GM19324 (cell line): ENCODE data around the gene FAM186B.
A peak's percentile ranks its signal among the peaks of the same experiment; 100 is the strongest.

ENCODE experiments used
- ATAC-seq: cut with Tn5 transposase; IDR thresholded peaks from one replicate; pipeline ENCODE4 v1.9.1; 2021; ENCODE audit warnings: mild to moderate bottlenecking, moderate library complexity; ENCODE audit not compliant: unreplicated experiment, low FRiP score

FAM186B gene

DNA sequence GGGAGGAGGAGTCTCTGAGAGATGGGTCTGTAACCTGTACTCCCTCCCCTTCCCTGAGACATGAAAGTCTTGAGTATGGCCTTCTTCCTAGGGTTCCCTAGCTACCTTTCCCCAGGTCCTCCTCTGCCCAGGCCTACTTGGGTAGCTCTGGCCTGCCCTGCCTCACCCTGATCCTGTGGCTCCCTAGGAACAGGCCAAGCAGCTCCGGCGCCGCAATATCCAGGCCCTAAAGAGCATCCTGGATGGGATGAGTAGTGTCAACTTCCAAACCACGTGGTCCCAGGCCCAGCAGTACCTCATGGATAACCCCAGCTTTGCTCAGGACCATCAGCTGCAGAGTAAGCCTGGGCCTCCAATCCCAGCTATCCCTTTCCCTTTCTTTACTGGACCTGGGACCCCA is 30.2 kb upstream of the FAM186B start:
- no peak for ATAC-seq

DNA sequence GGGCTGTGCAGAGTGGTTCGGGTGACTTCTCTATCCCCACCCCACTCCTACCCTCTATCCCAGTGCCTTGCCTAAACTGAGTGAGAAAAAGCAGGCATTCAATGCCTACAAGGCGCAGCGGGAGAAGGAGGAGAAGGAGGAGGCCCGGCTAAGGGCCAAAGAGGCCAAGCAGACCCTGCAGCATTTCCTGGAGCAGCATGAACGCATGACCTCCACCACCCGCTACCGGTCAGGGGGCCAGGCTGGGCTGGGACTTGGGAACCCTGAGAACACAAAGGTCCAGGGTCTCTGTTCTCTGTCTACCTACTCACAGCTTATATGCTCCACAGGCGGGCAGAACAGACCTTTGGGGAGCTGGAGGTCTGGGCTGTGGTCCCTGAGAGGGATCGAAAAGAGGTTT is 29.6 kb upstream of the FAM186B start:
- ATAC-seq = no peak

DNA sequence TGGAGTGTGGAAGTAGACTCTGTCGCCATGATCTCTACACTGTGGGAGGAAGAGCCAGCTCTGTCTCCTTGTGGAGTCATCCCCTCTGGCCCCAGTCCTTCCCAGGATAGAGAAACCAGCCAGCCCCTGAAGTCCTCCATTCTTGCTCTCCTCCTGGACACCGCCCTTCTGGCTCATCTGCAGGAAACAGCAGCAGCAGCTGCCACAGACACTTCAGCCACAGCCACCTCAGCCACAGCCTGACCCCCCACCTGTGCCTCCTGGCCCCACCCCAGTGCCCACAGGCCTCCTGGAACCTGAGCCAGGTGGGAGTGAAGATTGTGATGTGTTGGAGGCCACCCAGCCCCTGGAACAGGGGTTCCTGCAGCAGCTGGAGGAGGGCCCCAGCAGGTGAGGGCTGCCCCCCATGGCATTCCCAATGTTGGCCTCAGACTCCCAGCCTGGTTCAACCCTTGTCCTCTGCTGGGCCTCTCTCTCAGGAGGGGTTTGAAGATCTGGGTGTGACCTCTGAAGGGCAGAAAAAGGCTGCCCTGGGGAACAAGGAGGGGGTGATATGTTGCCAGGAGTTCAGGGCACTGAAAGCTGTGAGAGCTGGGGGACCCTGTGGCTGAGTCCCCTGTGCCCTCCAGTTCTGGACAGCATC is 28.4 kb upstream of the FAM186B start:
- no peak for ATAC-seq

DNA sequence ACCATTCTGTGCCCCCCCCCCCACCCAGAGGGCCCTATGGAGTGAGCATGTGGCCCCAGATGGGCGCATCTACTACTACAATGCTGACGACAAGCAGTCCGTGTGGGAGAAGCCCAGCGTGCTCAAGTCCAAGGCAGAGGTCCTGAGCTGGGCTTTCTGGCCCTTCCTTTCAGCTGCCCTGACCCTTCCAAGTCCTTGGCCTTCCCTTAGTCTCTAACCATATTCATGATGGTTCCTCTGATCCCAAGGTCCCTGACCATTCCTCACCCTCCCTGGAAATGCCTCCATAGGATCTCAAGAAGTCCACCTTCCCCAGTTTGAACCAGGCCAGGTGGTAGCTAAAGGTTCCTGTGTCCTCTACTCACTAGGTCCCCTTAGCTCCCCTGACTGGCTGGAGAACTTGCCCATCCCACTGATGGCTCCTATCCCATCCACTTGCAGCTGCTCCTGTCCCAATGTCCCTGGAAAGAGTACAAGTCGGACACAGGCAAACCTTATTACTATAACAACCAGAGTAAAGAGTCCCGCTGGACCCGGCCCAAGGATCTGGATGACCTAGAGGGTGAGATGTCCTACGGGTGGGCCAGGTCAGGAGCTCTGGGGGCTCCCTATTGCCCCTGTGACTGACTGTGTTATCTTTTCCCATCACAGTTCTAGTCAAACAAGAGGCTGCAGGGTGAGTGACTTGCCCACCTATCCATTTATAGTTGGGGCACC is 27.7 kb upstream of the FAM186B start:
- no peak for ATAC-seq

DNA sequence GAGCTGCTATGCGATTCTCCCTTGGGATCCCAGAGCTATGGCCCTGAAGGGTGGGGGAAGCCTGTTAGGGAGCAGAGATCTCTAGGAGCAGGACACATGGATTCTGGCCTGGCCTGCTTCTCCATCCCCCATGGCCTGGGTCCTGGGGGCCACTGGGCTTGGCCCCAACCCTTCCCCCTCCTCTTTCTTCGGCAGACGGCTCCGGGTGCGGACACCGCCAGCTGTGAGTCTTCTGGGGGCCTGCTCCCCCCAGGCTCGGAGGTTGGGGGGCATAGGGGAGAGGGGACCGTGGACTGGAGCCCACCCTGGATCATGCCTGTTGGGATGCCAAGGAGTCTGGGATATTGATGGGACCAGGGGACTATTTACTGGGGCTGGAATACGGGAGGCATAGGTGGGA is 27.0 kb upstream of the FAM186B start:
- no peak for ATAC-seq

DNA sequence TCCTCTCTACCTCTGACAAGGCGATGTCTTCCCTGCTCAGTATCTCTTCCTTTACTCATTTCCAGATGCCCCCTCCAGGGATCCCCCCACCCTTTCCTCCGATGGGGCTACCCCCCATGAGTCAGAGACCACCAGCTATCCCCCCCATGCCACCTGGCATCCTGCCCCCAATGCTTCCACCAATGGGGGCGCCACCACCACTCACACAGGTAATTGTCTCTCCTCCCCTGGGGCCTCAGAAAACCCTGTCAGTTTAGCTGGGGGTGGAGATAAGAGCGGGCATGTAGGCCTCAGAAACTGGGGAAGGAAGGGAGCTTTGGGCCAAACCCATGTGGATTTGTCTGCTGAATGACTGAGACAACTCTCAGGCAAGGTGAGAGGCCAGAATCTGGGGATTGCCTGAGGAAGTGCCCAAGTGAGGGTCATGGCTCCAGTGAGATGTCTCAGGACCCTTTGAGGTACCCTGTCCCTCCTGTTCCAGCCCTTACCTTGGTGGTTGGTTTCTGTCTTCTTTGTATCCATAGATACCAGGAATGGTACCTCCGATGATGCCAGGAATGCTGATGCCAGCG is 26.0 kb upstream of the FAM186B start:
- ATAC-seq = no peak

DNA sequence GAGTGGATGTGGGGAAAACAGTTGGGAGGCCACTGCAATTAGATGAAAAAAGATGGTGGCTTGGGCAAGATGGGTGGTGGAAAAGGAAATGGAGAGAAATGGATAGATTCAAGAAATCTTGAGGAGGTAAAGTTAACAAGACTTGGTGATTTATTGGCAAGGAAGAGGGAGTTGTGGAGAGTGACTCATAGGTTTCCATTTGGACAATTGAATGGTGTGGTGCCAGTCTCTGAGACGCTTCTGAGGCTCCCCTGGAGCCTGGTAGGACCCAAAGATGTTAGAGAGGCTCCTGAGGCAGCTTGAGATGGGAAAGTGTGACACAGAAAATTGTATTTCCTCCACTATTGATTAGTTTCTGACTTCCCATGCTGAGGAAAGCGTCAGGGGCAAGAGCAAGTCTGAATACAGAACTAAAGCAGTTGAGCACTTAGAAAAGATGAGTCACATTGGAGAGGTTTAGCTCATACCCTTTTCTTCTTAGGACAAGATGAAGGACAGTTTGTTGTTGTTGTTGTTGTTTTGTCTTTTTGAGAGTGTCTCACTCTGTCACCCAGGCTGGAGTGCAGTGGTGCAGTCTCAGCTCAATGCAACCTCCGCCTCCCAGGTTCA is 22.4 kb upstream of the FAM186B start:
- ATAC-seq = no peak

DNA sequence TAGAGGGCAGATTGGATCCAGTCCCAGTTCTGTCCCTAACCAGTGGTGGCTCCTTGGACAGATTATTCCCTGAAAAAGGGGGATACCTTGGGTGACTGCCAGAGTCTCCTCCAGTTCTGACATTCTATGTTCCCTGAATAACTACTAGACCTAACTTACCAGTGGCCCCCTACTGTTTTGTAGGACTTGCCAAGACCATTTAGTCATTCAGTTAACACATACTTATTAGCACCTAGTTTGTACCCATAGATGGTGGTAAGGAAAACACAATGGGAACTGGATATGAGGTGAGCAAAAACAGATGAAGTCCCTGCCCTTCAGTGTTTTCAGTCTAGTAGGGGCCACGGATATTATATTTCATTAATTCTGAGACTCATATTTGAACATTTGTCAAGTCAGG is 21.4 kb upstream of the FAM186B start:
- ATAC-seq = no peak

DNA sequence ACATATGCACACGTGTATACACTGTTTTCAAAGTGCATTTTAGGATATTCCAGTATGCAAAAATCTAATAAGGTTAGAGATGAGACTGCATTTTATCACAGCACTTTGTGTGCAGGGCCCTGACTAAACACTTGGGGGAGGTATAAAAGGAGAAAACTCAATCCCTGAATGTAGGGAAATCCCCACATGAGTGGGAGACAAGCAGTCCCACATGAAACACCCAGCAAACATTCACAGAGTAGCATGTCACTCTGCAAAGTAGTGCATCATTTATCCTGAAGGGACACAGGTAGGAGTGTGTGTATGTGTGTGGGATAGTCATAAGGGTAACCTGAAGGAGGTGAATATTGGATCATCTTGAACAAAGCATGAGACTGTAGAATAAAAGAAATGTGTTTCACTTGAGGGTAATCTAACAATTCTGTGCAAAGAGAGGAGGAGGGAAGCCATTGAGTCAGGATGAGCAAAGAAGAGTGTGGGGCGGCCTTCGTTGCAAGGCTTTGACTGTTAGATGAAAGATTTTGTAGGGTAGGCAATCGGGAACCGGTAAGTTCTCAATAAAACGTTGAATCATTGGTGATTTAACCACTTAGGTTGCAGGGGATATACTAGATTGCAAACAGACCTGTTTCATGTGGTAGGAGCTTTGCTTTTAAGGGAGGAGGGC is 20.9 kb upstream of the FAM186B start:
- ATAC-seq = no peak

DNA sequence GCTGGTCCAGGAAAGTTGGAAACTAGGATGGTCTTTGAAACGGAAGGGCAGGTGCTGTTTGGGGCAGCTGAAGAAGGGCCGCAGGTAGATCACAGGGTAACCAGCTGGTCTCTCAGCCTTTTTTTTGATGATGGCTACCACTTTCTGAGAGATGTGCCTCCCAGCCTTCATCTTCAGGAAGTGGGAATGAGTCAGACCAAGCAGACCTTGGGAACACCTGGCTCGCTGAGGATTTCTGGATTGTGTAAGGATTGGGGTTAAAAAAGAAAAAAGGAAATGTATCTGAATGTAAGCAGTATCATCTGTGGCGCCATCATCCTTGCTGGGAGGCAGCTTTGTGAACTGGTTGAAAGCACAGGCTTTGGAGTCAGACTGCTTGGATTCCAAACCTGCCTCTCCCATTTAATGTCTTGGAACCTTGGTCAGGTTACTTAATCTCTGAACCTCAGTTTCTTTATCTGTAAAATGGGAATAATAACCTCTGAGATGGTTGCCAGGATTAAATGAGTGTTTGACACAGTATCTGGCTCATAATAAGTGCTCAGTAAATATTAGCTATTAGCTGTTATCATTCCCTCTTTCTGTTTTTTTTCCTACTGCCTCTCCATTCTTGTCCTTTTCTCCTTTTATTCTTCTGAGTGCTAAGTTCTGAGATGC is 19.6 kb upstream of the FAM186B start:
- ATAC-seq = no peak

DNA sequence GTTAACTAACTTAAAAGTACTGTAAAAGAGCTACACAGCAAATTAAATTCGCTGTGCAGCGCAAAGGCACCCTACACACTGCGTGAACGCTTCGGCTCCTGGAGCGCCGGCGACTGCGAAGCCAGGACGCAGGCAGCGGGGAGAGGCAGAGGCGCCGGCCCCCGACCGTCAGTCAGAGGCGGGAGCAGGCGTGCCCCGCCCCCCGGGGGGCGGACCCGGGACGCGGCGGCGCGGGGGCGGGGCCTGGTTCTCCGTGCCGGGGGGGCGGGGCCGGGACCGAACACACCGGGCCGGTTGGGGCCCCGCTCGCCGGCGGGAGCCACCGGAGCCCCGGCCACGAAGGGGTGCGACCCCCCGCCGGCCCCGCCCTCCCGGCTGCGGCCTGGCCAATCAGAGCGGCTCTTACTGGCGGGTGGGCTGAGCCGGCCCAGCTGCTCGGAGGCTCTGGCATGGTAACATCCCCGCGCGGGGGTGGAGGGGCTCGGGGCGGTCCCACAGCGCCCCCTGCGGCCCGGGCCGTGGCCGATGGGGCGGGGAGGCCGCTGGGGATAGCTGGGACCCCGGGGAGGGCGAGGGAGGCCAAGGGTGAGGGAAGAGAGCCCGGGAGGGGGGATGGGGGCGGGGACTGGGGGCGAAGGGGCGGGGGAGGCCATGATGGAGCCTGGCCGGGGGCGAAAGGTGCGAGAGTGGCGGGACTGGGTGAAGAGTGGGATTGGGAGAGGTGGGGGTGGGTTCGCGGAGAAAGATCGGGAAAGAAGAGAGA is 17.9 kb upstream of the FAM186B start, which contains the start of gene PRPF40B:
PRPF40B (plus strand) TSS at position 420 of the 763 bp plus-strand sequence; CDS start at position 450, 30 bp downstream.
- peak; percentile 78 for ATAC-seq

DNA sequence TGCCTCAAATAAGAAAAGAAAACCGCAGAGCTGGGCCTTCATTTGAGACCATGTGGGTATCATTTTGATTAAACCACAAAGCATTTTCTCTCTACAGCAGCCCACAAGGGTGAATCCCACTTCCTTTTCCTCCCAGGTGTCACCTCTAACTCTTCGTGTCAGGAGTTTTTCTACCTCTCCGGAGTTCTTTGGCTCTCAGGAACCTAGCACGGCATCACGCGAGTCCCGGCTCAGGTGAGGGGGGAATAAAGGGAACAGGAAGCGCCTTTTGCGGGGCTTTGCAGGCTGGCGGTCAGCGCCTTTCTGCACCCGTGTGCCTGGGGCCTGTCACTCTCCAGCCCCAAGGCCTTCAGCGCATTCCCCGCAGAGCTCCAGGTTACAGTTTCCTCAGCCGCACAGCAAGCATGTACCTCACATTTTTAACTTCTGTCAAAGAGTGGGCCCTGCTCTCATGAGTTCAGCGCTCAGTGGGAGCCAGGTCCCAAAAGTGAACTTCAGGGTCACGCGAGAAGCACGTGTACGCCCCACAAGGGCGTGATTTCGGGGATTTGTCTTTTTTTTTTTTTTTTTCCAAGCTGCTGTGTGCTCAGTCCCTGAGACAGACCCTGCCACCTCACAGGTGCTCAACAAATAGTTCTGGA is 17.2 kb upstream of the FAM186B start:
- peak; percentile 23 for ATAC-seq

DNA sequence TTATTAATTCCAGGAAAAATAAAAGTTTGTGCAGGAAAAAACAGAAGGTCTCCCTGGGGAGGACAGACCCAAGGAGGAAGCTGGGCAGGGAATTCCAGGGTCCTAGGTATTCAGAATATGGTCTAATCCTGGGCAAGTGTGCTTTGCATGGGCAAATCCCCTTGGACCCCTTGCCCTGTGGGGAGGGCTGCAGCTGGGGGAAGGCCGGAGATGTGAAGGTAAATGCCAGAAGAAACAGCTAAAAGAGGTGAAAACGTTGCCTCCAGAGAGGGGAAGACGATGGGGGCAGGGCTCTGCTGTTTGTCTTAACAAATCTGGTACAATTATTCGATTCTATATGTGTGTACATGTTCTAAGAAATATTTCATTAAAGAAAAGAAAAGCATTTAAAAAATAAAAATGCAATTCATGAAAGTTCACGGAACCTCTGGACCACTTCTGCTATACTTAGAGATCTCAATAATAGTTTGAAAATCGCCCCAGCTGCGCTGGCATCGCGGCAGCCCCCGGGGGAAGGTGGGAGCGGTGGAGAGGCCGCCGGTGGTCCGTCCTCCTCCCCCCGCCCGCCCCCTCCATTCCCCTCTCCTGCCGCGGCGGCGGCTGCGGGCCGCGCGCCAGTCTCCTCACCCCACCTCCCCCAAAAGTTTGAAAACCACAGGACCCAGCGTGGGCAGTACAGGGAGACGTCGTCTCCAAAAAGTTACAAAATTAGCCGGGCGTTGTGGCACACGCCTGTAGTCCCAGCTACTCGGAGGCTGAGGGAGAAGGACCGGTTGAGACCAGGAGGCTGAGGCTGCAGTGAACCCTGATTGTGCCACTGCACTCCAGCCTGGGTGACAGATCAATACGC is 16.4 kb upstream of the FAM186B start:
- no peak for ATAC-seq

DNA sequence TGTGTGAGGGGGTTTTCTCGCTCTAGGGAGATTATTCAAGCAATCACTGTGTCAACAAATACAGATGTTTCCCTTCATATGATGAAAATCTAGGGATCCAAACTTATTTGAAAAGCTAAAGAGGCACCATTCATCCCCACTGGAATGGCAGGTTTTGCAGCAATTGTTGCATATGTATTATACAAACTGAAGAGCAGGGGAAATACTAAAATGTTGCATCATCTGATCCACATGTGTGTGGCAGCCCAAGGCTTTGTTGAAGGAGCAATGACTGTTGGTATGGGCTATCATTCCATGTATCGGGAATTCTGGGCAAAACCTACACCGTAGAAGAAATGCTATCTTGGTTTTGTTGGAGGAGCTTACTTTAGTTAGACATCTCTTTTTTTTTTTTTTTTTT is 13.8 kb upstream of the FAM186B start:
- no peak for ATAC-seq

DNA sequence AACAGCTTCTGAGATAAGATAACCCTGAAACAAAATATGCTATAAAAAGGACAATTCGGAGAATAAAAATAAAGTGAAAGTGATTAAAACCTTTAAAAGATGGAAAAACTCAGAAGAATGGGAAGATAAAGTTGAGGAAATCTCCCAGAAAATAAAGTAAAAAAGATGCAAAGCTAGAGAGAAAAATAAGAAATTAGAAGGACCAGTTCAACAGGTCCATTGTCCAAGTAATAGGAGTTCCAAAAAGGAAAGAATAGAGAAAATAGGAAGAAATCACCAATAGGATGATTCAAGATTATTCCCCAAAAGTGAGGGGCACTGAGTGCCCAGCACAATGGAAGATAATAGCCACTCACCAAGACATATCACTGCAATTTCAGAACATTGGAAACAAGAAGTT is 13.1 kb upstream of the FAM186B start:
- ATAC-seq = no peak

DNA sequence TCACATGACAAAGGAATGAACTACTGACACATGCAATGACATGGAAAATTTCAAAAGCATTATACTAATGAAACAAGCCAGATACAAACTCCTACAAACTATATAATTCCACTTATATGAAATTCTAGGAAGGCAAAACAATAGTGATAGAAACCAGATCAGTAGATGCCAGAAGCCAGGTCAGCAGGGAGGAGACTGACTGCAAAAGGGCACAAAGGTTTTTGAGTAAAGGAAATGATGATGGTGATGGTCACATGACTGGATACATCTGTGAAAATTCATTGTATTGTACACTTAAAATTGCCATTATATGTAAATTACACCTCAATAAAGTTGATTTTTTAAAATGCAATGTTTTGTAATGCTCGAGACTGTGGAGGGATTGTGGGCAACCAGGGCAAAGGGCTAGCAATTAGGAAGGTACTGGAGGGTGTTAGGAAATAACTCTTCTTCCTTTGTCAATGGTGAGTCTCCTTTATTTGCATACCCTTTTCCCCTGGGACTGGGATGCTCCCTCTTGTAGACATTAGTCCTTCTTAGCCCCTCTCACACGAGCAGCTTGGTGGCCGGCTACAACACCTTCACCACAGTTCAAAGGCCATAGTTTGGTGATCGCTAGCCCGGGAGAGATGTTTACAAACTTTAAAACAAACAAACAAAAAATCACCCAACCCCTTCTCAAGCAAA is 11.2 kb upstream of the FAM186B start:
- no peak for ATAC-seq

DNA sequence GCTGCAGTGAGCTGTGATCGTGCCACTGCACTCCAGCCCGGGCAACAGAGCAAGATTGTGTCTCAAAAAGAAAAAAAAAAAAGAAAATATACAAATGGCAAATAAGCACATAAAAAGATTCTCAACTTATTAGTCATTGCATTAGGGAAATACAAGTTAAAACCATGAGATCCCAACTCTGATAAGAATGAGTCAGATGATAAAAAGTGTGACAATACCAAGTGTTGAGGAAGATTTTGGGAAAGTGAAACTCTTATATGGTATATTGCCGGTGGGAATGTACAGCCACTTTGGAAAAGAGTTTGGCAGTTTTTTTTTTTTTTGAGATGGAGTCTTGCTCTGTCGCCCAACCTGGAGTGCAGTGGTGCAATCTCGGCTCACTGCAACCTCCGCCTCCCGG is 10.3 kb upstream of the FAM186B start:
- ATAC-seq = no peak

DNA sequence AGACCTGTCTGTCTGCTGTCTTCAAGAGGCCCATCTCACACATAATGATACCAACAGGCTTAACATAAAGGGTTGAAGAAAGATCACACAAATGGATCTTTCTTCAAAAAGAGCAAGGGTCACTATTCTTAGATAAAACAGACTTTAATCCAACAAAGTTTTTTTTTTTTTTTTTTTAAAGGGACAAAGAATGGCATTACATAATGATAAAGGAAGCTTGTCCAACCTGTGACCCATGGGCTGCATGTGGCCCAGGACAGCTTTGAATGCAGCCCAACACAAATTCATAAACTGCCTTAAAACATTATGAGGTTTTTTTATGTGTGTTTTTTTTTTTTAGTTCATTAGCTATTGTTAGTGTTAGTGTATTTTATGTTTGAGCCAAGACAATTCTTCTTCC is 6.8 kb upstream of the FAM186B start:
- no peak for ATAC-seq
